ENCODE data around the gene REEP5.
"Not testable (repeated sequence)": the region's sequence is repeated elsewhere in the genome, so short reads cannot be mapped to it uniquely, and the experiment has no call there.

REEP5 gene

DNA sequence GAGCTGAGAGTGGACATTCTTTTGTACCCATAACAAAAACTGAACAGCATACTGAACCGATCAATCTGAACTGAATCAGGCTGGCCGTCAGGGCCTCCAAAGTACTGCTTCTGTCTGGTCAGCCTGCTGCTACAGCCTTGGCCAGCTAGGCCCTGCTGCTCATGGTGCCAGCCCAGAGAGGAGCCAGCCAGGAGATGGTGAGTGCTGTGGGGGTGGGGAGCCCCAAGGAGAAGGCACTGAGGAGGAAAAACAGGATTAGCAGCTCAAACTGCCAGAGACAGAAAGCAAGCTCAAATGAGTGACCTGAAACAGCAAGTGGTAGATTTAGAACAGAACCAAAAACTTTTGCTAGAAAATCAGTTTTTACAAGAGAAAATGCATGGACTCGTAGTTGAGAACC is 37.0 kb downstream of the REEP5 start:
- no peak for DNase-seq (ENCODE audit: low read depth)

DNA sequence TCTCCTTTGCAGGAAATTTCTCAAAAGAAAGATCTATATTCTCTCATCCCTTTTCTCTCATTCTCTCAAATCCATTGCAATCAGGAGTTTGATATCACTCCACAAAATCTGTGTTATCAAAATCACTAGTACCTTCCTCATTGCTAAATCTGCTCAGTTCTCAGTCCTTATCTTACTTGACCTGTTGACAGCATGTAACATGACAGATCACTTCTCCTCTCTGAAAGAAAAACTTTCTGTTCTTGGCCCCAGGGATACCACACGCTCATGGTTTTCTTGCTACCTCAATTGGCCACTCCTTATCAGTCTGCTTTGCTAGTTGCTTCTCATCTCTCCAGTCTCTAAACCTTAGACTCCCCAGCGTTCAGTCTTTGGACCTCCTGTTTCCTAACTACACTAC is 38.8 kb downstream of the REEP5 start:
- no peak for DNase-seq (ENCODE audit: low read depth)

DNA sequence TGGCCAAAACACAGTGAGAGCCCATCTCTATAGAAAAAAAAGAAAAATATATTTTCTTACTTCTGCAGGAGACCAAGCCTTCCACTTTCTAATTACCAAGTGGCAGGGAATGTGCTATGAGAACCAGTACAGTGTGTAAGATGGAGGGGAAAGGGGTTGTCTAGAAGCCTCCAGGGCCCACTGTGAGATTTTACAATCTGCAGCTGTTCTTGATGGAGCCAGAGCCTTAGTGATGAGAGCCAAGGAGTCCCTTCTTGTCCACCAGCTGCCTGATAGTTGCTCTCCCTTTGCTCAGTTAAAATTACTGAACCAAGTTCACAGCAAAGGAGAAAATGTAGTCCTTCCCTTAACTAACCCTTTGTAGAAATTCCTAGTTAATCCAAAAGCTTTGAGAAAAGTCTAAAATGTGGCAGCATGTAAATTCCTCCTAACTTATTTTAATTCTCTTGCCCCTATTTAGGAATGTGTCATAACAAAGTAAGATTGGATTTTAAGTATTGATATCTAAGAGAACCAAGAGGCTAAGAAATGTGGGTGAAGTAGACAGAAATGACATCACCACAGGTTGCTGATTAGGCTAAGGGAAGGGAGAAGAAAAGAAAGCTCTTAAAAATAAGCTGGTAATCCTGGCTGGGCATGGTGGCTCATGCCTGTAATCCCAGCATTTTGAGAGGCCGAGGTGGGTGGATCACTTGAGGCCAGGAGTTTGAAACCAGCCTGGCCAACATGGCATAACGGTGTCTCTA is 41.6 kb downstream of the REEP5 start:
- no peak for DNase-seq (ENCODE audit: low read depth)

DNA sequence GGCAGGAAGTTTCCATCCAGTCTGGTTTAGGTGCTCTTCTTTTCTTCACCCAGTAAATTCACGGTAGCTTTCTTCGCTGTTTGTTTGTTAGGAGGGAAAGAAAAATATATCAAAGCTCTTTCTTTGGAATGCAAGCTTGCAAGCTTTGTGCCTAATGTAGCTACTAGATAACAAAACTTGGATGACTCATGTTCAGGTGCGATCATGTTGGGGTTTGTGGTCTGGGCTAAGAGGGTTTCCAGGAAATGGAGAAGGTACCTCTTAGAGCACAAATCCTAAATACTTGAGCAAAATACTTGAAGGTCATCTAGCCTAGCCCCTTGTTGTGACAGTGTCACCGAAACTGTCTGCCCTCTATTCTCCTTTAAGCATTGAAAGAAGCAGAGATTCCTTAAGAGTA is 43.3 kb downstream of the REEP5 start:
- no peak for DNase-seq (ENCODE audit: low read depth)

DNA sequence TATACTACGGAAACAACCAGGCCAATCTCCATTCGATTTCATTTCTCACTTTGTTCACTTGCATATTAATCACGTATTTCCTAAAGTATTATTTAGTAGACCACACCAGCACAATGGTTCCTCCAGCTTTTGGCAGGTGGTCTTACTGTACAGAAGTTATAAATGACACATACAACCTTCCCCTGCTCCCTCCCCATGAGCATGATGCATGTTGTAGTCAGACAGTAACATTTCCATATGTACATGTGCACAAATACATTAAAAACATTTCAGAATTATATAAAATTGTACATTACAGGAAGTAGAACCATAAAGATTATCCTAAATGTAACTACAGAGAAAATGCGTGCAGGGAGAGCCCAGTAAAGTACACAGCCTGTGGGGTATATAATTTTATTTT is 43.9 kb downstream of the REEP5 start:
- DNase-seq (ENCODE audit: low read depth), result no peak

DNA sequence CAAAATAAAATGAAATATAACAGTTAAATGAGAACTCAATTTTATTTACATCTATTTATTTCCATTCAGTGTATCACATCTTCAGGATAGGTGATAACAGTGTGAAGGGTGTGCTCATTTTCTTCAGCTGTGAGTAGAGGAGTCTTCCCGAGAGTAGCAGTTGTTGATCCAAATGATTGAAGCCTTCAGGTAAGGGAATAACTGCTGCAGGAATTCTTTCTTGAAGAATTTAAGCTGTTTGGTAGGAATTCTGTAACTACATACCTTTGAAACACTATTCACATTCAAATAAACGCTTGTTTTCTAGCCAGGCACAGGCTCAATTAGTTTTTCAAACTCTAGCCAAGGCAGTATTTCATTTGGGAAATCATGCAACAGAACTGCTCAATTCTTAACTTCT is 45.7 kb downstream of the REEP5 start:
- no peak for DNase-seq (ENCODE audit: low read depth)

DNA sequence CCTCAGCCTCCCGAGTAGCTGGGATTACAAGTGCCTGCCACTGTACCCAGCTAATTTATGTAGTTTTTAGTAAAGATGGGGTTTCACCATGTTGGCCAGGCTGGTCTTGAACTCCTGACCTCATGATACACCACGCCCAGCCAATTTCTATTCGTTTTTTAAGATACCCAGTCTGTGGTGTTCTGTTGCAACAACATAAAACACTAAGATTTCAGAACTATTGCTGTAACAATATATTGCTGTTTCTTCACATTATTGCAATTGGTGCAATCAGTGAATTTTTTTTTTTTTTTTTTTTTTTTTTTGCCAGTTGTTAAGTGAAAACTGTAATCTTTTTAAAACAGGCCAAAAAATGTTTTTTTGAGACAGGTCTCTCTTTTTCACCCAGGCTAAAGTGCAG is 51.1 kb downstream of the REEP5 start:
- DNase-seq (ENCODE audit: low read depth), result no peak

DNA sequence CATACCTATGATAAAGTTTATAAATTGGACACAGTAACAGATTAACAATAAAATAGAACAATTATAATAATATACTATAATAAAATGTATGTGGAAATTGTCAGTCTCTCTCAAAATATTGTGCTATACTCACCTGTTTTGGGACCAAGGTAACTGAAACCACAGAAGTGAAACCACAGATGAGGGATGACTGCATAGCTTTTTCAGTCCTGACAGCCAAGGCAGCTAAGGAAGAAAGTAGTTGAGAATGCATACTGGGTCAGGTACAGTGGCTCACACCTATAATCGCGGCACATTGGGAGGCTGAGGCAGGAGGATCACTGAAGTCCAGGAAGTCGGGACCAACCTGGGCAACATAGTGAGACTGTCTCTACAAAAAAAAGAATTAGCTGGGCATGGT is 52.1 kb downstream of the REEP5 start:
- no peak for DNase-seq (ENCODE audit: low read depth)

DNA sequence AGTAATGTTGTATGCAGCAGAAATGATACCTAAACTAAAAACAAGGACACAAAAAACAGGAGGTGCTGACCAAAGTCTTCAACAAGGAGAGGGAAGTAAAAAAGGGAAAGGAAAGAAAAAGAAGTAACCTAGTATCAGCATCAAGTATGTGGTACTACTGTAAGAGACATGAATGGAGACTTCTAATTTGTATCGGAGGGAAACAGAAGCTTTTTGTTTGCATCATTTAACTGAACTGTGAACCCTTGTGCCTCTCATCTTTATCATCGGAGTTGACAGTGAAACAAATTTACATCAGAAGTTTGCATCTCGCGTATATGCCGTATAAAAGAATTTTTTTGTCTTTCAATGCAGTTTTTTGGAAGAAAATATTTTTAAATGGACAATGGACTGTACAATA is 54.6 kb downstream of the REEP5 start:
- DNase-seq (ENCODE audit: low read depth), result no peak

DNA sequence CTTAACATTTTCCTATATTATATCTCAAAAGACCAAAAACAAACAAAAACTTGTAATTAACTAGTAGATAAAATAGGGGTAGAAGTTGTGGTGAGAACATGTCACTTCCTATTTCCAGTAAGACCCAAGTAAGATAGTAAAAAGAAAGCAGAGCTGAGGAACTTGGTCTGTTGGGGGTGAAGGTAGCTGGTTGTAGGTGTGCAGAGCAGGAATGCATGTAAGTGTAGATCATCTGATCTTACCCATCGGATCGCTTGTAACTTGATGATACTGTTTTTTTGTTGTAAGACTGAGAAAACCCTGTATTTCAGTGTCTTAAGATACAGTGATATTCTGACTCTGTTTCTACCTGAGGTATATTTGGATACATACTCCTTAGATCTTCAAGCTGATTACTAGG is 55.3 kb downstream of the REEP5 start:
- no peak for DNase-seq (ENCODE audit: low read depth)

DNA sequence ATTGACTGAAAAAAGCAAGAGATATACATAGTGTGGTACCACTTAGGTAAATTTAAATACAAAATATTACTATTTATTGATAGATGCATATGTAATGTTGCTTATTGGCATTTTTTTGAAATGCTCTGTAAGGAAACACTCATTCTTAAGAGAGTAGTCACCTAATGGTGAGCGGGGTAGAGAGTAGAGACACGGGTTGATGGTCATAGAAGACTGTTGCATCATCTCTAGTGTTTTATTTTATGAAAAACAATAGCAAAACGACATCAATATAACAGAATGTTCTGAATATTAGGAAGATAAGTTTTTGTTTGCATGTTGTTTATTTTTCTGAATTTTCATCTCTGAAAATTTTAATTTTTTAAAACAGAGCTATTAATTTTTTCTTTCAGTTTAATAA is 56.9 kb downstream of the REEP5 start:
- DNase-seq (ENCODE audit: low read depth), result no peak

DNA sequence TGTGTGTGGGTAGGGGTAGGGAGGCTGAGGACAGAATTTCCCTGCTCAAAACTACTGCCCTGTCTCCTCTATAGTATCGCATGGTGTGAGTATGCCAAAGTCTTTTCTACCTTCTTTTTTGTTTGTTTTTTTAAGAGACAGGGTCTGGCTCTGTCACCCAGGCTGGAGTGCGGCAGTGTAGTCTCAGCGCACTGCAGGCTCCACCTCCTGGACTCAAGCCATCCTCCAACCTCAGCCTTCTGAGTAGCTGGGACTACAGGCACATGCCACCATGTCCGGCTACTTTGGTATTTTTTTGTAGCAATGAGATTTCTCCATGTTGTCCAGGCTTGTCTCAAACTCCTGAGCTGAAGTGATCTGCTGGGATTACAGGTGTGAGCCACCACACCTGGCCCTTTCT is 58.5 kb downstream of the REEP5 start:
- no peak for DNase-seq (ENCODE audit: low read depth)

DNA sequence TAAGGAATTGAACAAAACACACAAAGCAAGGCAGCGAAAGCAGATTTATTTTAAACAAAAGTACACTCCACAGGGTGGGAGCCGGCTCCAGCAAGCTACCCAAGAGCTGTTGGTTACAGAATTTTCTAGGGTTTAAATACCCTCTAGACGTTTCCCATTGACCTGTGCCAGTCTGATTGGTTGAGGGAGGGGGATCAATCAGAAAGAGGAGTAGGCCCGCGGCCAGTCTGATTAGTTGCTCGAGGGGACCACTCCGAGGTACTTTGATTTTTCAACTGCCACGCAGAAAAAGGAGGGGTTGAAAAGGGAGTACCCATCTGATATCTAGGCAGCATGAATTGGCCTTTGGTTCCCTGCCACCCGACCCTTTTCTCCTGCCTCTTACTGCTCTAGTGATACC is 59.9 kb downstream of the REEP5 start:
- no peak for DNase-seq (ENCODE audit: low read depth)

DNA sequence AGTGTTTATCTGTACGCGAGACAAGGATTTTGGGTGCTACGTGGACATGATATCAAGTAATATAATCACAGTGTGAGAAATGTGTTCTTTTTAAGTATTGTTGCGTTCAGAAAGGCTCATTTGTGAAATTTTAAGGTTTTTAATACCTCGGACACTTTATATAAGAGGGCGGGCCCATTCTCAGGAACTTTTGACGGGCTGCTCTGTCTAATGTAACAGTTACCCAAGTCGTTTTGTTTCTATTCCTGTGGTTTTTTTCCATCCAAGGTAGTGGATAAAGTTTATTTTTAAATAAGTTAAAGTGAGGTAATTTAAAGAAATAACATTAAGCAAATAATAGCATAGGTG is 60.4 kb downstream of the REEP5 start:
- no peak for DNase-seq (ENCODE audit: low read depth)

DNA sequence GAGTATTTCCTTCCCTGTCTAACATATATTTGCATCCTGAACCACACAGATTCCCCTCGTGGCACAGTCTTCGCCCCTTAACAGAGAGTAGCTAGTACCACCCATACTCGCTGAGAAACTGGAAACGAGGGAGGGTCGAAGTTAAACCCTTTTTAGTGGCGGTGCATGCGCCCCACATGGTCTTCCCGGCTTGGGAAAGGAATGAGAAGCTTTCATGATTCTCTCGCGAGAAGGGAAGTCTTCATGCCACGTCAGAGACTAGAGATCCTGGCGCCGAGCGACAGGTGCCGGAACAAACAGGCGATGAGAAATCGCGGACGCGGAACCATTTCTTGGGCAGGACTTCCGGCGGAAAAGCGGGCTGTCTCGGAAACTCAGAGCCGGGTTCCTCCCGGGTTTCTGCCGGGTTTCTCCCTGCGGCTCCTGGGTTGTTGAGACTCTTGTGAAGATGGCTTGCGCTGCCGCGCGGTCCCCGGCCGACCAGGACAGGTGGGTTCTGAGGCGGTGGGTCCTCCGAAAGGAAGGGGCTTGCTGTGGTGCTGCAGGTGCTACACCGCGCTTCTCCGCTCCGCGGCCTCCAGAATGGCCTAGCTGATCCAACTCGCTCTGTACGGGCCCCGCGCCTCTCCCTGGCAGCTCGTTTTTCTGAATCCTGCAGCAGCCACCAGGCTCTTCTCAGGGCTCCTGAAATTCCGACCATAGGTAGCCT is 60.9 kb downstream of the REEP5 start, which contains the start of gene SRP19:
Gene SRP19 (plus strand): TSS at position 359 of the 709 bp plus-strand sequence. CDS start 90 bp downstream, at position 449.
- DNase-seq (ENCODE audit: low read depth), result peak; percentile 65

DNA sequence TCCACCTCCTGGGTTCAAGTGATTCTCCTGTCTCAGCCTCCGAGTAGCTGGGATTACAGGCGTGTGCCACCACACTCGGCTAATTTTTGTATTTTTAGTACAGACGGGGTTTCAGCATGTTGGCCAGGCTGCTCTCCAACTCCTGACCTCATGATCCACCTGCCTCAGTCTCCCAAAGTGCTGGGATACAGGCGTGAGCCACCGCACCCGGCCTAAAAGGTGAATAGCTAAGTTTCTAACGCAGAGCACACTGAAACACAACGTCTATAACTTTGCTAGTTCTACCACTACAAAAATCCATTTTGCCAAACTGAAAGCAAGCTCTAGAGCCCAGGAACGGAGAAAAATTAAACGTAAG is 61.5 kb downstream of the REEP5 start:
- DNase-seq (ENCODE audit: low read depth), result not testable (repeated sequence)

DNA sequence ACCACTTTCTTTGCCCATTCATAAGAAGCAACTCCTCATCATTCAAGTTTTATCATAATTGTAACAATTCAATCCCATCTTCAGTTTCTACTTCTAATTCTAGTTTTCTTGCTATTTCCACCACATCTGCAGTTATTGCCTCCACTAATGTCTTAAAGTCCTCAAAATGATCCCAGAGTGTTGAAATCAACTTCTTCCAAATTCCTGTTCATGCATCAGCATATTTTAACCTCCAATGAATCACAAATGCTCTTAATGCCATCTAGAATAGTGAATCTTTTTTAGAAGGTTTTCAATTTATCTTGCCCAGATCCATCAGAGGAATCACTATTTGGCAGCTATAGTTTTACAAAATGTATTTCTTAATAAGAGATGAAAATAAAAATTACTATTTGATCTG is 64.2 kb downstream of the REEP5 start:
- no peak for DNase-seq (ENCODE audit: low read depth)

DNA sequence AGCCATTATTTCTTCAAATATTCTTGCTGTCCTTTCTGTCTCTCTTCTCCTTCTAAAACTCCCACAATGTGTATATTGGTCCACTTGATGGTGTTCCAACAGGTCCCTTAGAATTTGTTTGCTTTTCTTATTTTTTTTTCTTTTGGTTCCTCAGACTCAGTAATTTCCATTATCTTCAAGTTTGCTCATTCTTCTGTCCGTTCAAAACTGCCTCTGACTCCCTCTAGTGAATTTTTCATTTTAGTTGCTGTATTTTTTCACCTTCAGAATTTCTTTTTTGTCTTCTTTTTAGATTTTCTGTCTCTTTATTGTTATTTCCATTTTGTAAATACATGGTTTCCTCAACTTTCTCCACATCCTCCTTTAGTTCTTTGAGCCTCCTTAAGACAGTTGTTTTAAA is 67.4 kb downstream of the REEP5 start:
- no peak for DNase-seq (ENCODE audit: low read depth)

DNA sequence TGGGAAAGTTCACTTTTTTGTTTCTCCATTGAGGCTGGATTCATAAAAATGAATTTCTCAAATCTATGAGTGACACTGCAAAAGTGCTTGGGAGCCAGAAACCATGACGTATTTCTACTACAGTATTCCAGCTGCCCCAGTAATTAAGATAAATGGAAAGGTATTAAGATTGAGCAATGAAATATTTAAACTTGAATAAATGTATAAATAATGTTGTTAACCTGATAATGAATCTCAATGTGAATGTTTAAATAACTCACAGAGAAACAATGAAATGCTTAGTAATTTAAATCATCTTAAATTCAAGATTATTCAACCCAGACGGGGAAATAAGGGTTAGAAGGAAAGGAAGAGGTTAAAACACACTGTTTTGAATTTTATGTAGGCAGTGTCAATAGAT is 72.1 kb downstream of the REEP5 start:
- DNase-seq (ENCODE audit: low read depth), result no peak

DNA sequence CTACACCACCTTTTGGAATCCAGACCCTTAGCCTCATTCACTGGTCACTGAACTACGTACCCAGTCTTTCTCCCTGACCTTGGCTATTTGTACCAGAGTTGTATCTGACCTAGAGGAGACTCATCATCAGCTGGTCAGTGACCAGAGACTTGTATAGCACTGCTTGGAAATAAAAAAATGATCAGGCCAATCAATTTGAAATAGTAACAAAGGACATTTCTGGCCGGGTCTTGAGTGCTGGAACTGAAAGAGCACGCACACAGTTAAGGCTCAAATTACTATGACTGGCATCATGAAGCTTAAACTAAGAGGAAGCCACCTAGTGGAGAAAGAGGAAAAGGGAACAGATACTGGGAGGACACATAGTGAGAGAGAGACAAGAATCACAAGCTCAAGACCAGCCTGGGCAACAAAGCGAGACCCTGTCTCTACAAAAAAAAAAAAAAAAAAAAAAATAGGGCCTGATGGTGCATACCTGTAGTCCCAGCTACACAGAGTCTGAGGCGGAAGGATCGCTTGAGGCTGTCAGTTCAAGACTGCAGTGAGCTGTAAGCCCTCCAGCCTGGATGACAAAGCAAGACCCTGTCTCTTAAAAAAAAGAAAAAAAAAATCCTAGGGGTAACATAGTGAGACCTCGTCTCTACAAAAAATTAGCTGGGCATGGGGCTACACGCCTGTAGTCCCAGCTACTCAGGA is 73.8 kb downstream of the REEP5 start:
- DNase-seq (ENCODE audit: low read depth), result no peak

DNA sequence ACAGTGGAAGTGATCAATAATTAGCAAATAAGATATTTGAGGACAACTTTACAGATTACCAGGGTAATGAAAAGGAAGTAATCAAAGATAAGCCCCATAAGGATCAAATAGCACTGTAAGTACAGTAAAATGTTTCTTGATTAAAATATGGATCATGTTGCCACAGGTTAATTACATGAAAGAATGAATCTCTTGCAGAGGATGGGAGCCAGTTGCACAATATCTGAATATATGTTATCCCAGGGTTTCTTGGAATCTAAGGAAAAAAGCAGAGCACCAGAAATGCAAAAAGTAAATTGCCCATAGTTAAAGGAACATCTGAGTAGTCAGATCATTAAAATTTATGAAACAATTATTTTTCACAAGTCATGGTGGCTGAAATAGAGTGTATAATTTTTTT is 74.7 kb downstream of the REEP5 start:
- no peak for DNase-seq (ENCODE audit: low read depth)

DNA sequence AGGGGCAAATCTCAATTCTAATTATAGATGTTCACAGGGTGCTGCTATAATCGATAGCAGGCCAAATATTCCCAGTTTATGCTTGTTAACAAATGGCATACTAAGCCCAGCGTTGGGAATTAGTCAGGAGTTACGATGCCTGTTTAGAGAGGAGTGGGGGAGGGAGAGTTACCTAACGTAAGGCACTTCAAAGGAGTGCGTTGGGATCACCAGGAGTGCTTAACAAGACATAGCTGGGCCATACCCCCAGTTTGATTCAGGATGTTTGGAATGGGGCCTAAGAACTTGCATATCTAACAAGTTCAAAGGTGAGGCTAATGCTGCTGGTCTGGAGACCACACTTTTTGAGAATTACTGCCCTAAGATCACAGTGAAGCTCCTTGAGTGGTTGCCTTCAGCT is 75.5 kb downstream of the REEP5 start:
- DNase-seq (ENCODE audit: low read depth), result no peak

DNA sequence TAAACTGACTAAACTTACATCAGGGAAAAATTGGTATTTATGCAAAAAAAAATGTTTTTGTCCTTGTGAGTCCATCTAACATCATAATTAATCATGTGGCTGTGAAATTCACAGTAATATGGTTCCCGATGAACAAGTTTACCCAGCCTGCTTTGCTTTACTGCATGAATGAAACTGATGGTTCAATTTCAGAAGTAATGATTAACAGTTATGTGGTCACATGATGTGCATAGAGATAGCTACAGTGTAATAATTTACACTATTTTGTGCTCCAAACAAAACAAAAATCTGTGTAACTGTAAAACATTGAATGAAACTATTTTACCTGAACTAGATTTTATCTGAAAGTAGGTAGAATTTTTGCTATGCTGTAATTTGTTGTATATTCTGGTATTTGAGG is 77.5 kb downstream of the REEP5 start:
- no peak for DNase-seq (ENCODE audit: low read depth)
